HG03064 (cell line): ENCODE data around the gene ADARB1.

Experiments
- ATAC-seq: cut with Tn5 transposase; IDR thresholded peaks from one replicate; pipeline ENCODE4 v1.9.1; 2021; ENCODE audit warnings: low read depth; ENCODE audit not compliant: unreplicated experiment

The ADARB1 gene

GRCh38 chr21:45258466-45258865, 184.1 kb downstream of the ADARB1 start:
- ATAC-seq, result no peak

GRCh38 chr21:45259206-45259840, 184.9 kb downstream of the ADARB1 start:
- no peak for ATAC-seq

- no peak for ATAC-seq
These were observed 185.9 kb downstream of the ADARB1 start for GRCh38 chr21:45260191-45260825.

GRCh38 chr21:45261093-45261492, 186.7 kb downstream of the ADARB1 start:
- ATAC-seq, result no peak

GRCh38 chr21:45262041-45262581, 187.7 kb downstream of the ADARB1 start:
- ATAC-seq, result no peak

- ATAC-seq, result no peak
These were observed 188.2 kb downstream of the ADARB1 start for GRCh38 chr21:45262616-45263015.

GRCh38 chr21:45263534-45263933, 189.2 kb downstream of the ADARB1 start:
- no peak for ATAC-seq

GRCh38 chr21:45264146-45264911, 189.9 kb downstream of the ADARB1 start:
- ATAC-seq, result no peak

- no peak for ATAC-seq
These were observed 190.6 kb downstream of the ADARB1 start for GRCh38 chr21:45264912-45265515.

GRCh38 chr21:45265721-45266517, 191.5 kb downstream of the ADARB1 start:
- ATAC-seq, result no peak

- ATAC-seq, result no peak
These were observed 192.4 kb downstream of the ADARB1 start for GRCh38 chr21:45266518-45267389.

- no peak for ATAC-seq
These were observed 193.0 kb downstream of the ADARB1 start for GRCh38 chr21:45267390-45267760.

GRCh38 chr21:45269861-45270260, 195.5 kb downstream of the ADARB1 start:
- ATAC-seq, result no peak

- ATAC-seq, result no peak
These were observed 196.0 kb downstream of the ADARB1 start for GRCh38 chr21:45270306-45270821.
